Measurements from ENCODE around the gene SBSN. TPM values are rescaled to one million over a fixed set of nuclear protein-coding genes. Genes with fewer than 3 reads are reported as not detected.
"Not testable (repeated sequence)": the region's sequence is repeated elsewhere in the genome, so short reads cannot be mapped to it uniquely, and the experiment has no call there.

The SBSN gene
- total RNA-seq, 1 donor = not detected

- TF ChIP-seq CTCF (IDR thresholded peaks at IDR 0.05; ENCODE audit: insufficient read depth, low read depth, low read length) = no peak
- DNase-seq (ENCODE audit: low read depth) = no peak
- H3K4me3 ChIP-seq (ENCODE audit: low read depth, low read length) = no peak overlapping the region
Measured at GRCh38 chr19:35486268-35486708, 41.8 kb downstream of the SBSN start.

- DNase-seq (ENCODE audit: low read depth) = no peak
- no peak for TF ChIP-seq CTCF (IDR thresholded peaks at IDR 0.05; ENCODE audit: insufficient read depth, low read depth, low read length)
- no peak overlapping the region for H3K4me3 ChIP-seq (ENCODE audit: low read depth, low read length)
Measured at GRCh38 chr19:35484252-35485036, 43.7 kb downstream of the SBSN start.

GRCh38 chr19:35483089-35483488 is 45.0 kb downstream of the SBSN start:
- no peak overlapping the region for H3K4me3 ChIP-seq (ENCODE audit: low read depth, low read length)
- no peak for DNase-seq (ENCODE audit: low read depth)

GRCh38 chr19:35478794-35479677 is 49.1 kb downstream of the SBSN start:
- TF ChIP-seq CTCF (IDR thresholded peaks at IDR 0.05; ENCODE audit: insufficient read depth, low read depth, low read length) = no peak
- no peak overlapping the region for H3K4me3 ChIP-seq (ENCODE audit: low read depth, low read length)
- DNase-seq (ENCODE audit: low read depth) = no peak

More at GRCh38 chr19:35483089-35483488, 45.0 kb downstream of the SBSN start:
- no peak for TF ChIP-seq CTCF (IDR thresholded peaks at IDR 0.05; ENCODE audit: insufficient read depth, low read depth, low read length)

- TF ChIP-seq CTCF (IDR thresholded peaks at IDR 0.05; ENCODE audit: insufficient read depth, low read depth, low read length) = no peak
- no peak overlapping the region for H3K4me3 ChIP-seq (ENCODE audit: low read depth, low read length)
- DNase-seq (ENCODE audit: low read depth) = no peak
Measured at GRCh38 chr19:35476149-35476548, 52.0 kb downstream of the SBSN start.

- not testable (repeated sequence) for DNase-seq (ENCODE audit: low read depth); H3K4me3 ChIP-seq (ENCODE audit: low read depth, low read length)
Measured at GRCh38 chr19:35474594-35474993, 53.5 kb downstream of the SBSN start.

GRCh38 chr19:35474104-35474503 is 54.0 kb downstream of the SBSN start:
- H3K4me3 ChIP-seq (ENCODE audit: low read depth, low read length) = no peak overlapping the region
- no peak for DNase-seq (ENCODE audit: low read depth)
- TF ChIP-seq CTCF (IDR thresholded peaks at IDR 0.05; ENCODE audit: insufficient read depth, low read depth, low read length) = no peak

All from fibroblast of villous mesenchyme (primary cell).